Activated gamma-delta T cell treated with Interleukin-2 at 50 U/mL for 16 hours (primary cell): ENCODE data around the gene OXLD1.
A peak's percentile ranks its signal among the peaks of the same experiment; 100 is the strongest.
"Not testable (repeated sequence)": the region's sequence is repeated elsewhere in the genome, so short reads cannot be mapped to it uniquely, and the experiment has no call there.

Experiments used
- DNase-seq: peaks from one replicate; pipeline ENCODE4 v3.0.0-alpha.2; 2020

Gene OXLD1

DNA sequence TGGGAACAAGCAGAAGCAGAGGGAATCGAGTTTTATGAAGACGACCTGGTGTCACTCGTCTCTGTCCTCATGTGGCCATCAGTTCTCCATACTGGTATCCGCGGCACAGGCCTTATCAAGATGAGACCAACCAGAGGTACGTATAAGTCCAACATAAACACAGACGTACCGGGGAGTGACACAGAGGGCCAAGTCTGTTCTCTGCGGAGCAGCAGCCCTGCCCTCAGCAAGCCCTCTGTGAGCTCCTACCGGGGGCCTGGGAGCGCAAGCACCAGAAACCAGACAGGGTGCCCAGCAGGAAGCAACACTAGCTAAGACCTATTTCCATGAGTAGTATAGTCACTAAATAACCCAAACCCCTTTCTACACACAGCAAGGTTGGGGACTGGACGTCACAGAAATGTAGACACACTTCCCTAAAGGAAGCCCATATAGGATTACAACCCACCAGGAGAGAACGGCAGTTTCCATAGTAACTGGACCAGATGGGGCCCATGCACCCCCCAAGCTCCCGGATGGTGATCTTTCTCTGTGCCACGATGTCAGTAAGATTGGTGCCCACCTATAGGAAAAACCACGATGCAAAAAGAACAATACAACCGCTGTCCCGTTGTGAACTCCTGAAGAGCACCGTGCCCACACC lies 16.3 kb upstream of the OXLD1 start:
- DNase-seq = no peak

DNA sequence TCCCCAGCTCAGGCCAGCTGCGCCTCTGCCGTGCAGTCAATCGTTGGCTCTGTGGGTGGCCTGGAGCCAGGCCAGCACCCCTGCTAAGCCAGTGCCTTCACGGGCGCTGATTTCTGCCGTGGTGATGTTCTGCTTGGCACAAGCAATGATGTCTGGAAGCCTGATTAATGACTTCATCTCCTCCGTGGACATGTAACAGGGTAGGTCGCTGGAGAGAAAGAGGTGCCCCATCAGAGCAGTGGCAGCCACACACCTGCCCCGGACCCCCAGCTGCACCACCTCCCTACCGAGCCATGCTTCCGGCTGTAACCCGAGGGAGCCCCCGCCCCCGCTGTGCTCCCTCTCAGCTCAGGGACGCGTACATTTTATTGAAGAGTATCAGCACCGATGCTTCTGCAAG lies 15.3 kb upstream of the OXLD1 start:
- no peak for DNase-seq

DNA sequence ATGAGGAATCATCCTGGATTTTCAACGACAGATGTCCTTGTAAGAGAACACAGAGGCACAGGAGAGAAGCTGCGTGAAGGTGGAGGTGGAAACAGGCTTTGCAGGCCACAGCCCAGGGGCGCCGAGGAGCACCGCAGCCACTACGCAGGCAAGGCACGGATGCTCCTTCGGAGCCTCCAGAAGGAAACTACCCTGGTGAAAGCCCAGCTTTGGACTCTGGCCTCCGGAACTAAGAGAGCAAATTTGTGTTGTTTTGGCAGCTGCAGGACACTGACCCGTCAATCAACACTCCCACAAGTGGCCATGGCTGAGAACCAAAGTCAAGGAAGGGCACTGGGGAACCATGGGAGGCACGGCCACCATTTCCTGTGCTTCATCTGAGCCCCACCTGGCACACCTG lies 13.7 kb upstream of the OXLD1 start:
- DNase-seq = no peak

DNA sequence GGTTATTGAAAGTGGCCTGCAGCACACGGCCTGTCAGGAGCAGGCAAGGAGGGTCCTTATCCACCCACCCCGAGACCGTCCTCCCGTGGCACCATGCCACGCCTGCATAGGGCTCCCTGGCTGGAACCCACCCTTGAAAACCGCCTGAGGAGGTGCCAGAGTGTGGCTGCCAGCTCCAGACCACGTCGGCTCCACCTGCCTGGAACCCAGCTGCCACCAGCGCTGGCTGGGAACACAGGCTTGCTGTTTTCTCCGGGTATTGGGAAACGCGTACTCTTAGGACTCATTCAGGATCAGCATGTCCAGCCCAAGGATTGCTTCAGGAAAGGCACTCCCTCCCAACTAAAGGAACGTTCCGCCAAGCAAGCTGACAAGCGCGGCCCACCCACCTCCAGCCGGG lies 10.5 kb upstream of the OXLD1 start:
- DNase-seq = no peak

- not testable (repeated sequence) for DNase-seq
These were observed 9.3 kb upstream of the OXLD1 start for GRCh38 chr17:81675515-81676221.

DNA sequence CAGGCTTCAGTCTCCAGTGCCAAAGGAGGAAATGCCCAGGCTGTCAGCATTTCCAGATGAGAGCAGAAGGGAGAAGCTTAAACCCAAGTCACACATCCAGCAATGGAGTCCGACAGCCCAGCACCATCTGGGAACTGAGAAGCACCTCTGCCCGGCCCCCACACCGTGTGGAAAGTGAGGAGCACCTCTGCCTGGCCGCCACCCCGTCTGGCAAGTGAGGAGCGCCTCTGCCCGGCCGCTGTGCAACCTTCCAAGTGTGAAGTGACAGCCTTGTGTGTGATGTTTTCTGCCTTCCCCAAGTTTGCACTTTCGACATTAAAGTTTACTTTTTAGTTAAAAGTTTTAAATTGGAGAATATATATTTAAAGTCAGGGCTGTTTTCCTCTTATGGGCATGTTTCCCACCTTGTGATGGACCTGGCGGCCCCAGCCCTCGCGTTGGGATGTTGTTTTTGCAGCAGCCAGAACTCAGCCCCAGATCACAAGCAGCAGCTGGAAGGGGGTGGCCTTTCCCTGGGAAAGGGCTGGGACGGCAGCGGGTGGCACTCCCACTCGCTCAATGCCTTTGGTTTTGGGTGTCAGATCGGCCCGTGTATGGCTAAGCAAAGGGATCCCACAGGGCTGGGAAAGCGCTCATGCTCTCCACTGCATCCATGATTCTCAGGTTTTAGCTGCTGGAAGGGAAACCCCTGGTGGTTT lies 7.3 kb upstream of the OXLD1 start:
- DNase-seq = no peak

DNA sequence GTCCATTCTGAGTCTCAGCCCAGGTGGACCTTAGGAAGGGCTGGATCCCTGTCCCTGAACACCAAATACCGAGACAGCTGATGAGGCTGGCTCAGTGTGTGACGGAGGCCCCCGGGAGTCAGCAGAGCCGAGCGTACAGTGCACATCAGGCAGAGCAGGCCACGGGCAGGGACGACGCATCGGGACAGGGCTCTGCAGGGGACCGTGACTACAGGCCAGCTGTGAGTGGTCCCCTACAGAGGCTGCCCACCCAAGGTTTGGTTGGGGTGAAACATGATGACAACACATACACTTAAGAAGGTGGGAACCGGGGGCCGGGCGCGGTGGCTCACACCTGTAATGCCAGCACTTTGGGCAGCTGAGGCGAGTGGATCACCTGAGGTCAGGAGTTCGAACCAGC lies 6.5 kb upstream of the OXLD1 start:
- DNase-seq = no peak

DNA sequence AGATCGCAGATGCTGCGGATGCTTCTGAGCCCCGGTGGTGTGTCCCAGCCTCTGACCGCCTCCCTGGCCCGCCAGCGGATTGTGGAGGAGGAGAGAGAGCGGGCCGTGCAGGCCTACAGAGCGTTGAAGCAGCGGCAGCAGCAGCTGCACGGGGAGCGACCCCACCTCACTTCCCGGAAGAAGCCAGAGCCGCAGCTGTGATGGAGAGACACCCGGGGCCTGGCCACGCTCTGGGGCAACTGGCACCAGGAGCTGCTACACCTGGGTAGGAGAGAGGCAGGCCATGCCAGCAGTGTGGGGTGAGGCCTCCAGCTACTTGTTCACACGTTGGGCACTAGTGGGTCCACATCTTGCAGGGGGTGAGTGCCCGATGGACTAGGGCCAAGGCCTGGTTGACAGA lies 6.1 kb upstream of the OXLD1 start:
- DNase-seq = no peak

DNA sequence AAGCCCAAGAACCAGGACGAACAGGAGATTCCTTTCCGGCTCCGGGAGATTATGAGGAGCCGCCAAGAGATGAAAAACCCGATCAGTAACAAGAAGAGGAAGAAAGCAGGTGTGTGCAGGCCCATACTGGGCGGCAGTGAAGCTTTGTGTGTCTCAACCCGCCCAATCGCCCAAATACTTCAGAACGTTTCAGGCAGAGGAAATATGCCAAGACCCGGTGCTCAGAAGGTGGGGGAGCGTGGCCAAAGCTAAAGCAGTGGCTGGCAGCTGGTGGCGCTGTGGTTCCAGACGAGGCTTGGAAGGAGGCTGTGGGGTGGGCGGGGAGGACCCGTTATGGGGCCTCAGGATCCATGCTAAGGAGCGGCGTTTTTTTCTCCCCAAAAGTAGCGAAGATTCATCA lies 1.3 kb upstream of the OXLD1 start:
- DNase-seq = no peak

GRCh38 chr17:81666092-81666341 lies 388 bp downstream of the OXLD1 start:
- no peak for DNase-seq

DNA sequence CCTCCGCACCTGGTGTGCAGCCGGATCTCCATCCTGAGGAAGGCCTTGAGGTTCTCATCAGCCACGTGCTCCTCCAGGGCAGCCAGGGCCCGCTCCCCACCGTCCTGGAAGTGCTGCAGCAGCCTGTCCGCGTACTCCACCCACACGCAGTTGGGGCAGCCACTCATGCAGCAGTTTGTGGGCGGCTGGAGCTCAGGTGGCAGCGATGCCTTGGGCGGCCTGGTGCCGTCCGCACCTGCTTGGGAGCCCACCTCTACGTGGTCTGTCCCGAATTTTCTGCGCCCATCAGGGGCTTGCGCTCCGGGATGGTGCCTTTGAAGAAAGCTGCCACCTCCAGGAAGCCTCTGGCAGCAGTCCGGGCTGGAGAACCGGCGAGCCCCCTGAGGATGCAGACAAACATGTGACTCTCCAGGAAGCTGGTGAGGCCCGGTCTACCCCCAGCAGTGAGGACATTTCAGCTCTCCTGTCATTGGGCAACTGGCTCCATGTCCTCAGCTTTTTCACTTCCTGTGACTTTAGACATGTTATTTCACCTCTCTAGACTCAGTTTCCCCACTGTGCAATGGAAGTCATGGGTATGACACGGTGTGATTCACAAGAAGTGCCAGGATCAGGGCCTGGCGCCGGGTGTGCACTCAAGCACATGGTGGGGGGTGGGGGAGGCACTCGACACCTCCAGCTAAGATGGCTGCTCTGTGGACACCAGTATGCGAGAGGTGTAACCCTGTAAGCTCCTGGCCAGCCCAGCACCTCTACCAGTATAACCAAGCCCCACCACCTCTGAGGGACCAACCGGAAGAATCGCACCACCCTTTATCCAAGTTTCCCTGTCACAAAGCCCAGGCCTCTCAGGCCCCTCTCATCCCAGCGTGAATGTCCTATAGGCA lies 957 bp downstream of the OXLD1 start:
- peak; percentile 16 for DNase-seq

GRCh38 chr17:81664051-81664470 lies 2.3 kb downstream of the OXLD1 start:
- DNase-seq = no peak

GRCh38 chr17:81662002-81662401 lies 4.4 kb downstream of the OXLD1 start:
- DNase-seq = no peak

- no peak for DNase-seq
These were observed 6.0 kb downstream of the OXLD1 start for GRCh38 chr17:81660441-81660840.

- no peak for DNase-seq
These were observed 7.4 kb downstream of the OXLD1 start for GRCh38 chr17:81659038-81659437.

- DNase-seq = no peak
These were observed 9.6 kb downstream of the OXLD1 start for GRCh38 chr17:81656835-81657234.

DNA sequence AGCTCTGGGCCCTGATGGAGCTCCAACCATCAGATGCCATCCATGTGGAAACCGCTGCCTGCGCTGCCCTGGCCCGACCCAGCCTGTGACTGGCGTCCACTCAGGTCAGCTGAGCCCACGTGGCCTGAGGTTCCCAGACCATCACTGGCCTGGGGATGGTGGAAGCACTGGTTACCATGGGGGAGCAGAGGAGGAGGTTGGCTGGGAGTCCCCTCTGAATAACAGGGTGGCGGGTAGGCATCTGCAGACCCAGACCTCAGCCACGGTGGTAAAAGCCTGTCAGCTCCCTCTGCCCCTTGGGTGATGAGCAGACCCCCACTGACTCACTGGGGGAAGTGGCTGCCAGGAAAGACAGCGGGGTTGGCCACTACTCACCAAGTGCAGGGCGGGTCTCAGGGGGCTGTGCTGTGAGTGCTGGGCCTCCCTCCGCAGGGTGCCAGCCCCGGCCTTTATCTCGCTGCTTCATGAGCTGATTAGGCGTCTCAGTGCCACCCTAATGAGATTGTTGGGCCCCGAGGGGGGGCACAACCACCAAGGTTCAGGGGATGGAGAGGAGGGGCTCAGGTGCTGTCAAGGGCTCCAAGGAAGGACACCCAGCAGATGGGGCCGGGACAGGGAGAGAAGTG lies 10.2 kb downstream of the OXLD1 start, which contains the start of gene PDE6G:
TSS of gene PDE6G (minus strand) at position 425 of the 626 bp plus-strand sequence. CDS start 3,237 bp downstream, outside the sequence.
- DNase-seq = no peak

- DNase-seq = no peak
These were observed 10.9 kb downstream of the OXLD1 start for GRCh38 chr17:81655378-81656117.

DNA sequence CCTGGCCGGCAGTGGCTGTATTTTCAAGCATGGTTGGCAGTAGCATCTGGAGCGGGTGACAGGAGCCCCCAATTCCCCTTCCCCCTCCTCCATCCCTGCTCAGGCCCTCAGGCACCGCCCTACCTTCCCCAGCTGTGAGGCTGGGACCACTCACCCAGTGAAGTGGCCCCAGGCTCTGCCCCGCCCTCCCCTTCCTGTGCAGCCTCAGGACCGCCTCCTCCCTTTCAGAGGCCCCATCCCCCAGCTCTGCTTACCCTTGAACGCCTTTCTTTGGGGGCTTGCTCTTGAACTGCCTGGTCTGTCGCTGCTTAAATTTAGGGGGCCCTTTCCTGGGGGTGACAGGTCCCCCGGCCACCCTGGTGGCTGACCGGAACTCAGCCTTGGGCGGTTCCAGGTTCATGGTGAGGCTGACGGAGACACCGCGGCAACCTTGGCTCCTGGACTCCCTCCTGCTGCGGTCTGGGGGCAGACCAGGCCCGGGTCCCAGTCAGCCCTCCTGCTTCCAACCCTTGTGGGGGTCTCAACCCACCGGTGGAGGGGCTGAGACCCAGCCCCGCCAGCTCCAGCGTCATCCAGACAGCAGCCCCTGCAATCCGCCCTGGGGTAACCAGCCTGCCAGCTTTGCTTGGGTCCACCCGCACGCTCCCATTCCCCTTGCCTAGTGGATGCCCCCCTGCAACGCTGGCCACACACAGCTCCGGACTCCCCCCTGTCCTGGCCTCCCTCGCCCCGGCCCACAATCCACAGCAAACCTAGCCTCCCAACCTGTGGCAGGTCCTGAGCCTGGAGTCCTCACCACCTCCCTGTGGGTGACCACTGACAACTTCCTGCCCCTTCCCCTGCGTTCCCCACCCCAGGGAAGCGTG lies 13.3 kb downstream of the OXLD1 start:
- peak; percentile 25 for DNase-seq

DNA sequence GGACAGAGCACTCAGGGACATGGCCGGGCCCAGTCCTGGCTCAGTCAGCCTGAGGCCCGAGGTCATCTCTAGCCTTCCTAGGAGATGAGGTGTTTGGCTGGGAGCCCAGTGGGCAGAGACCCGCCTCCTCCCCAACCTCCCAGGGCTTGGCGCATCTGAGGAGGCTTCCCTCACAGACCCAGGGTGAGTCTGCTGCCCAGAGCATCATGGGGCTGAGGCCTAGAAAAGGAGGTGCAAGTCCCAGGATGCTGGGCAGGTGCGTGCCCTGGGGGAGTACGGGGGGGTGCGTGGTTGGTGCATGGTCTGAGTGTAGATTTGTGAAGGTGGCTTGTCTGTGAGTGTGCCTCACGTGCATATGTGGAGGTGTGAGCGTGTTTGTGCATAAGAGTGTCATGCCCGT lies 14.7 kb downstream of the OXLD1 start:
- no peak for DNase-seq

- DNase-seq = no peak
These were observed 15.5 kb downstream of the OXLD1 start for GRCh38 chr17:81650951-81651350.
